GM19035 (cell line): ENCODE measurements around the gene HOXA11.

ENCODE experiments used
- ATAC-seq: cut with Tn5 transposase; IDR thresholded peaks from one replicate; pipeline ENCODE4 v1.9.1; 2021; ENCODE audit not compliant: unreplicated experiment

Gene HOXA11

GRCh38 chr7:27182285-27182841 is 2.7 kb downstream of the HOXA11 start:
- no peak for ATAC-seq

- no peak for ATAC-seq
Observed at GRCh38 chr7:27181795-27182275, 3.2 kb downstream of the HOXA11 start.

GRCh38 chr7:27180431-27181420 is 4.3 kb downstream of the HOXA11 start:
- ATAC-seq = no peak

GRCh38 chr7:27179503-27180430 is 5.3 kb downstream of the HOXA11 start:
- no peak for ATAC-seq

GRCh38 chr7:27179030-27179429 is 6.0 kb downstream of the HOXA11 start:
- no peak for ATAC-seq

- no peak for ATAC-seq
Observed at GRCh38 chr7:27178366-27178765, 6.7 kb downstream of the HOXA11 start.

- ATAC-seq = no peak
Observed at GRCh38 chr7:27177795-27178320, 7.2 kb downstream of the HOXA11 start.

GRCh38 chr7:27176962-27177794 is 7.9 kb downstream of the HOXA11 start:
- no peak for ATAC-seq

GRCh38 chr7:27176524-27176845 is 8.5 kb downstream of the HOXA11 start:
- no peak for ATAC-seq

- ATAC-seq = no peak
Observed at GRCh38 chr7:27175626-27176523, 9.2 kb downstream of the HOXA11 start.

GRCh38 chr7:27174874-27175625 is 10.0 kb downstream of the HOXA11 start:
- ATAC-seq = no peak

- no peak for ATAC-seq
Observed at GRCh38 chr7:27173956-27174873, 10.8 kb downstream of the HOXA11 start, which contains the start of gene HOXA10. TSS of gene HOXA10 (minus strand) at chr7:27174320. CDS start at chr7:27174306, 14 bp downstream.

GRCh38 chr7:27173511-27173955 is 11.5 kb downstream of the HOXA11 start:
- ATAC-seq = no peak

- no peak for ATAC-seq
Observed at GRCh38 chr7:27172823-27173510, 12.1 kb downstream of the HOXA11 start.

- no peak for ATAC-seq
Observed at GRCh38 chr7:27172315-27172774, 12.7 kb downstream of the HOXA11 start.

GRCh38 chr7:27171637-27172314 is 13.3 kb downstream of the HOXA11 start:
- ATAC-seq = no peak
